Activated CD8-positive, alpha-beta memory T cell treated with anti-CD3 and anti-CD28 coated beads for 48 hours (primary cell): ENCODE results near the gene AXL.
"Not testable (repeated sequence)": the region's sequence is repeated elsewhere in the genome, so short reads cannot be mapped to it uniquely, and the experiment has no call there.

Experiments used
- DNase-seq, 3 experiments: peaks; one replicate each; pipeline ENCODE4 v3.0.0-alpha.2; 2020; ENCODE audit warnings: low read depth in 2 of 3, low spot score in 2 of 3

AXL gene

DNA sequence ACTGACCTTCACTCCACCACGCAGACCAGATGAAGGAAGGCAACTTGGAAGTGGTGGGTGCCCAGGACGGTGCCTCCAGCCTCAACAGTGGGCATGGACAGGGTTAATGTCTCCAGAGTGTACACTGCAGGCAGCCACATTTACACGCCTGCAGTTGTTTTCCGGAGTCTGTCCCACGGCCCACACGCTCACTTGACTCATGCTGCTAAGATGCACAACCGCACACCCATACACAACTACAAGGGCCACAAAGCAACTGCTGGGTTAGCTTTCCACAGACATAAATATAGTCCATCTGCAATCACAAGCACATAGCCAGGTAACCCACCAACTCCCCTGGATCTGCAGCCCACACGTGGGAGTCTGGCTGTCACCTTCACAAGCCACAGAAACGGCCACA is 12.6 kb upstream of the AXL start:
- DNase-seq = no peak

- DNase-seq = no peak
Measured at GRCh38 chr19:41206926-41207750, 11.9 kb upstream of the AXL start.

GRCh38 chr19:41214161-41214560 is 4.9 kb upstream of the AXL start:
- no peak for DNase-seq

GRCh38 chr19:41217741-41218140 is 1.3 kb upstream of the AXL start:
- no peak for DNase-seq

DNA sequence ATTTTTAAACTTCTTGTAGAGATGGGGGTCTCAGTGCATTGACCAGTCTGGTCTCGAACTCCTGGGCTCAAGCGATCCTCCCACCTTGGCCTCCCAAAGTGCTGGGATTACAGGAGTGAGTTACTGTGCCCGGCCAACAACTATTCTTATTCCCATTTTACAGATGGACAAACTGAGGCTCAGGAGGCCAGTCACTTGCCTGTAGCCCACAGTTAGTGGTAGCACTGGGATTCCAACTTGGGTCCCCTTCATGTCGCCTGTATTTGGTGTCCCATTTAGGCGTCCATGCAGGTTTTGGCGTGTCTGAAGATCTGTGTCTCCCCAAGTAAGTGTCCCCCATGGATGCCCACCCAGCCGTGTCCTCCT is 791 bp upstream of the AXL start:
- DNase-seq = no peak

- no peak for DNase-seq
Measured at GRCh38 chr19:41219924-41220567, 1.0 kb downstream of the AXL start.

DNA sequence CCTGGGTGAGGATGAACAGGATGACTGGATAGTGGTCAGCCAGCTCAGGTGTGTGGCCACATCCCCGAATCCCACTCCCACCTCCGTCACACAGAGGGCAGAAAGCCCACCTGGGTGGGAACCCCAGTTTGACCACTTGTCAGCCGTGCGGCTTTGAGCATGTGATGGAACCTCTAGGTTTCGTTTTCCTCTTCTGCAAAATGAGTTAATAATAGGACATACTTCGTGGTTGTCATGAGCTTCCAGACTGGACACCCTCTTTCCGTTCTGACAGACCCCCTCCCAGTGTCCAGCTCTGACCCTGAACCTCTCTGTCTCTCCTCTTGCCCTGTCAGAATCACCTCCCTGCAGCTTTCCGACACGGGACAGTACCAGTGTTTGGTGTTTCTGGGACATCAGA is 1.8 kb downstream of the AXL start:
- DNase-seq = no peak

DNA sequence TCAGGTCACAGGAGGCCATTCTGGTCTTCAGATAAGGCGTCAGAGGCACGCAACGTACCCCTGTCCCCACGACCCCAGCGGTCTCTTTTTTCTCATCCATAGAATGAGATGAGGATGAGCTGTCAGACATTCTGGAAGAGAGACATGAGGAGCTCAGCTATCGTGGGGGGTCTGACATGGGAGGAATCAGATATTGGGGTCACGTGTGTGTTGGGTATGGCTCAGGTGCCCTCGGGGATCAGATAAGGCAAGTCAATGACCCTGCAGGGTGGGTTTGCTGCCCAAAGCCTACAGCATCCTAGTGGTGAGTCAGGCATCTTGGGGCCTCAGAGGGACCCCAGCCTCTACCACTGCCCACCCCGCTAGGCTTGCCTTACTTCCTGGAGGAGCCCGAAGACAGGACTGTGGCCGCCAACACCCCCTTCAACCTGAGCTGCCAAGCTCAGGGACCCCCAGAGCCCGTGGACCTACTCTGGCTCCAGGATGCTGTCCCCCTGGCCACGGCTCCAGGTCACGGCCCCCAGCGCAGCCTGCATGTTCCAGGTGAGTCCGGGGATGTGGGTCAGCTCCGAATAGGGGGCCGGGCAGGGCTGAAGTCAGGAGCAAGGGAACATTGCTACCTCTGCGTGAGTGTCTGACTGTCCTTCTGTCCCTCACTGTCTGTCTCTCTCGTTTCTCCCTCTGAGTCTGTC is 2.6 kb downstream of the AXL start:
- DNase-seq = no peak

DNA sequence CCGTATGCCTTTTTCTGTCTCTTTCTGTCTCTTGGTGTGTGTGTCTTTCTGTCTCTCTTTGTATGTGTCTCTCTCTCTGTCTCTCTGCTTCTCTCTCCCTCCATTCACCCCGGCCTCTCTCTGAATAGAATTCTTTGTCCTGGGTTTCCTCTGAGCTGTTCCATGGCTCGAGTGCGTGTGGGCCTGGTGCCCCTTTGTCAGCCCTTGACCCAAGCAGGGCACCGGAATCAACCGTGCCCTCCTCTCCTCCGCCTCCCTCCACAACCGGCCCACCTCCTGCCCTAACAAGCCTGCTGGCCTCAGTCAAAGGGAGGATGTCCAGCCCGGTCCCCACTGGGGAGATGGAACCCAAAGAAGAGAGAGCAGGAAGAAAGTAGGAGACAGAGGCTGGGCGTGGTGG is 3.2 kb downstream of the AXL start:
- DNase-seq = no peak

- DNase-seq = no peak
Measured at GRCh38 chr19:41223431-41224234, 4.6 kb downstream of the AXL start.

DNA sequence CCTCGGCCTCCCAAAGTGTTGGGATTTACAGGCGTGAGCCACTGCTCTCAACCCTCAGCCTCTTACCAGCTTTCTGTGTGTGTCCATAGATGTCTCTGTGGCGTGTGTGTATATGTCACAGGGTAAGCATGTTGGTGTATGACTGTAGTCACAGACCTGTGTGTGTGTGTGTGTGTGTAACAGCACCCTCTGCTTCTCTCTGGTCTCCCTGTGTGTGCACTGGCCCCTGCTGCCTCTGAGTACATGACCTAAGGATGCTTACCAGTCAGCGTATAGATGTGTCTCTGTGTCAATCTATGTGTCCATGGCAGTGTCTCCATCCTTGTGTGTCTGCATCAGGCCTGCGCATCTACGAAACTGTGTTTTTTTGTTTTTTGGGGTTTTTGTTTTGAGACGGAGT is 5.6 kb downstream of the AXL start:
- DNase-seq = no peak

DNA sequence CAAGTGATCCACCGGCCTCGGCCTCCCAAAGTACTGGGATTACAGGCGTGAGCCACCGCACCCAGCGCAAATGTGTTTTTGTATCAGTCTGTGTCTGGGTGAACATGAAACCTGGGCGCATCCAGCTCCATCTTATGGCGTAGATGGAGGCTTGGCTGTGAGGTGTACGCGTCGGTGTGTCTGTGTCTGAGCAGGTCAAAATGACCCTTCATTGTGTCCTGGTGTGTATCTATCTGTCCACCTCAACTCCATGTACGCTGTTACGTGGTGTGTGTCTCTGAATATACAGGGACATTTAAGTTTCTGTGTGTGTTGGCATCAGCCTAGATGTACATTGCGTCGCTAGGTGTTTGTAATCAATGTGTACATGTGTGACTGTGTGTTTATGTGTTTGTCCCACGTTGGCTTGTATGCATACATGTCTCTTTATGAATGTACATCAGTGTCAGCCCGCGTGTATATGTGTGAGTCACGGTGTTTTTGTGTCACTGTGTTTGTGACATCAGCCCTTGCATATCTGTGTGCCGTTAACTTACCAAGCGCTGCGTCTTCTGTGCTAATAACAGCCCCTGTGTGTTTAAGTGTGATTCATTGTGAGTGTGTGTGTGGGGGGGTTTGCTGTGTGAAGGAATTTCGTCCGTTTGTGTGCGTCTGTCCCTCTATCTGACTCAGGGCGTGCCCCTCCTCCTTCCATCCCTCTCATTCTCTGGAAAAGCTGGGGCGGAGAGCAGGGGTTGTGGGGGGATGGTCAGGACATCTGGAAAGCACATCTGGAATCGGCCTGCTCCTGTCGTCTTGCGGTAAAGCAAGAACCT is 6.4 kb downstream of the AXL start:
- peak; percentile 2 to 29 (median 12) for DNase-seq

GRCh38 chr19:41226053-41226873 is 7.2 kb downstream of the AXL start:
- peak in 2 of 3 experiments; percentile 13 to 23 for DNase-seq

DNA sequence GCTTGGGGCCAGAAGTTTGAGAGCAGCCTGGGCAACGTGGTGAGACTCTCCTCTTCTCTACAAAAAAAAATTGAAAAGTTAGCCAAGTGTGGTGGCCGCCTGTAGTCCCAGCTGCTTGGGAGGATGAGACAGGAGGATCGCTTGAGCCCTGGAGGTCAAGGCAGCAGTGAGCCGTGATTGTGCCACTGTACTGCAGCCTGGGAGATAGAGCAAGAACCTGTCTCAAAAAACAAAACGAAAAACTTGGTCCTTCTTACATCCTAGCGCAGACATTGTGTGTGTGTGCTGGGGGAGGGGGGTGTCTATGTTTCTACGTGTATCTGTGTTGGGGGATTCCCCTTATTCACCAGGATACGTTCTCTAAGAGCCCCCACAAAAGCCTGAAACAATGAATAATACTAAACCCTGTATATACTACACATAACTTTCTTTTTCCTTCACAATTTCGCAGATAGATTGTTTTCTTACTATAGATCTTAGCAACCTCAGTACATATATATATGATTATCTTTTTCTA is 7.9 kb downstream of the AXL start:
- DNase-seq = no peak

DNA sequence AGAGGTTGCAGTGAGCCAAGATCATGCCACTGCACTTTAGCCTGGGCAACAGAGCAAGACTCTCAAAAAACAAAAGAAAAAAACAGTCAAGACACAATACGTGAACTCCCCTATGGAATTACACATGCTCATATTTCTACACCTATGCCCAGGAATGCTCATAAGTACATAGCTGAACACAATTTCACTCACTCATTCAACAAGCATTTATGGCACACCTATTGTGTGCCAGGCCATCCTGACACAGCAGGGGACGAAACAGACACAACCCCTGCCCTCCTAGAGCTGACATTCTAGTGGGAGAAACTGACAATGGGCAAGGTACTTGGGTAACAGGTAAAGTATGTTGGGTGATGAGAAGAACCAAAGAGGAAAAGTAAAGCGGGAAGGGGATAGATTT is 9.5 kb downstream of the AXL start:
- no peak for DNase-seq

DNA sequence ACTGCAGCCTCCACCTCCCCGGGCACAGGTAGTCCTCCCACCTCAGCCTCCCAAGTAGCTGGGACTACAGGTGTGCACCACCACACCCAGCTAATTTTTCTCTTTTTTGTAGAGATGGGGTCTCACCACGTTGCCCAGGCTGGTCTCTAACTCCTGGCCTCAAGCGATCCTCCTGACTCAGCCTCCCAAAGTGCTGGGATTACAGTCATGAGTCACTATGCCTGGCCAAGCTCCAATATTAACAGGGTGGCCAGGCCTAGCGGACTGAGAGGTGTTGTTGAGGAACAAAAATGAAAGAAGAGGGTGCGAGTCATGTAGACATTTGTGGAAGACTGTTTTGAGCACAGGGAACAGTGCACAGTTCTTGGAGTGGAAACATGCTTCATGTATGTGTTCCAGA is 10.3 kb downstream of the AXL start:
- DNase-seq = not testable (repeated sequence)

- no peak for DNase-seq
Measured at GRCh38 chr19:41230067-41230857, 11.2 kb downstream of the AXL start.

GRCh38 chr19:41232686-41233085 is 13.7 kb downstream of the AXL start:
- no peak for DNase-seq

DNA sequence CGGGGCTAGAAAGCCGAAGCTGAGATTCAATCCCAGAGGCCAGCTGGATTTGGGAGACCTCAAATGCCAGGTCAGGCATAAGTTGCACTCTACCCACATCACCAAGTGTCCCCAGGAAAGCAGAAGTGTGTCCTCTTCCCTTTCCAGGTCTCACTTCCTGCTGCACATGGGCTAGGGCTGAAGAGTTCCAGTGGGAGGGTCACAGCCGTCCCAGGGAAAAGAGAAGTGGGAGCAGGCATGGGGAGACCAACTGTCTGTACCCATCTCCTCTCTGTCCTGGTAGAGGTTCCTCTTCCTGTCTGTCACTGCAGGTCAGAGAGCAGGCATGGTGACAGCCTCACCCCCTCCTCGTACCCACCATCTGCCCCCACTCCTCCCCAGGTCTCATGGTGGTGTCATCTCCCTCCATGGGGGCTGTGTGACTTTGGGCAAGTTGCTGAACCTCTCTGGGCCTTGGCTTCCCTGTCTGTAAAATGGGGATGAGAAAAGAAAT is 14.8 kb downstream of the AXL start:
- DNase-seq = no peak
